Endothelial cell of umbilical vein (primary cell): ENCODE results near the gene RASAL2. TPM values are rescaled to one million over a fixed set of nuclear protein-coding genes. Genes with fewer than 3 reads are reported as not detected.

Experiments
- BruUV-seq: library from RNA; stranded (reverse); fragments of 400-500 nt; replicated peaks from 2 replicates; lab custom pipeline; 2021; lab: Mats Ljungman, UMichigan
- CTCF ChIA-PET: fragments of 300-600, 350-600 bp; sonication (Branson Sonifier 250); formaldehyde crosslinking; loops from one replicate; lab custom pipeline; 2021; ENCODE audit warnings: antibody characterized with exemption, inconsistent platforms; lab: Charles Lee
- POLR2A ChIA-PET: fragments of 300-600, 350-600 bp; sonication (Branson Sonifier 250); formaldehyde crosslinking; loops from one replicate; lab custom pipeline; 2021; ENCODE audit warnings: antibody characterized with exemption, inconsistent platforms; lab: Charles Lee
- DNase-seq: peaks from one replicate; pipeline ENCODE4 v3.0.0-alpha.2; 2011; ENCODE audit warnings: low read depth, low spot score
- FAIRE-seq: peaks from 2 replicates; lab custom pipeline; 2011; peaks lifted over from hg19 to GRCh38; lab: Jason Lieb, UNC
- H2AFZ ChIP-seq: 2 replicates; pipeline ENCODE4 v1.6.0; 2012; ENCODE audit warnings: low read depth, low read length, control low read depth, inconsistent platforms
- H3K27ac ChIP-seq: 2 replicates; pipeline ENCODE4 v1.5.1; 2011; ENCODE audit warnings: low read depth, mild to moderate bottlenecking, control low read depth, low read length, moderate library complexity; ENCODE audit not compliant: insufficient read depth
- H3K27me3 ChIP-seq, 2 experiments: 2 replicates each; pipeline versions ENCODE4 v1.6.0 to v1.6.1; 2011; ENCODE audit warnings: low read length in 2 of 2, mixed read lengths in 1 of 2; ENCODE audit not compliant: control insufficient read depth in 2 of 2, insufficient read depth in 2 of 2
- H3K36me3 ChIP-seq, 2 experiments: 2 replicates in 1 of 2; 3 replicates in 1 of 2; pipeline ENCODE4 v1.5.1; 2011; ENCODE audit warnings: low read length in 2 of 2, mild to moderate bottlenecking in 1 of 2, moderate library complexity in 1 of 2; ENCODE audit not compliant: control insufficient read depth in 2 of 2, insufficient read depth in 2 of 2; ENCODE audit errors: extremely low read depth in 1 of 2
- H3K4me1 ChIP-seq: 3 replicates; pipeline ENCODE4 v1.5.1; 2011; ENCODE audit warnings: mild to moderate bottlenecking, low read length; ENCODE audit not compliant: control insufficient read depth, insufficient read depth; ENCODE audit errors: extremely low read depth
- H3K4me2 ChIP-seq: 2 replicates; pipeline ENCODE4 v1.6.1; 2011; ENCODE audit warnings: low read length, control low read depth, mixed read lengths; ENCODE audit not compliant: insufficient read depth
- H3K4me3 ChIP-seq, 3 experiments: fragments of 200-600 bp in 1 of 3; sonication (generic), shearing (Covaris generic) in 1 of 3; replicated peaks in 1 of 3; 2 replicates each; pipeline ENCODE4 v1.5.1; 2011 to 2016; ENCODE audit warnings: control low read depth in 3 of 3, low read length in 3 of 3, mild to moderate bottlenecking in 2 of 3, inconsistent platforms in 1 of 3, low read depth in 1 of 3, moderate library complexity in 1 of 3; ENCODE audit not compliant: insufficient read depth in 1 of 3
- H3K79me2 ChIP-seq: 2 replicates; pipeline ENCODE4 v1.6.0; 2012; ENCODE audit warnings: low read length, inconsistent platforms; ENCODE audit not compliant: control insufficient read depth, insufficient read depth
- H3K9ac ChIP-seq: replicated peaks from 2 replicates; pipeline ENCODE3; 2011; ENCODE audit warnings: low read length, control low read depth; ENCODE audit not compliant: insufficient read depth; ENCODE audit errors: extremely low read depth
- H3K9me1 ChIP-seq: replicated peaks from 3 replicates; pipeline ENCODE4 v1.6.0; 2011; ENCODE audit warnings: mild to moderate bottlenecking, low read length; ENCODE audit not compliant: control insufficient read depth, insufficient read depth; ENCODE audit errors: extremely low read depth
- H3K9me3 ChIP-seq: replicated peaks from 2 replicates; pipeline ENCODE4 v1.5.1; 2012; ENCODE audit warnings: low read length, inconsistent platforms; ENCODE audit not compliant: control insufficient read depth, insufficient read depth
- H4K20me1 ChIP-seq: replicated peaks from 2 replicates; pipeline ENCODE3; 2011; ENCODE audit warnings: mild to moderate bottlenecking, low read length; ENCODE audit not compliant: control insufficient read depth, insufficient read depth; ENCODE audit errors: extremely low read depth
- EZH2 ChIP-seq: IDR thresholded peaks from 2 replicates; pipeline ENCODE4 v1.6.1; 2012; ENCODE audit warnings: borderline replicate concordance, low read depth, mild to moderate bottlenecking, moderate library complexity, low read length, inconsistent platforms; ENCODE audit not compliant: severe bottlenecking
- FOS ChIP-seq: IDR thresholded peaks from 2 replicates; pipeline ENCODE4 v1.6.1; 2011; ENCODE audit warnings: mild to moderate bottlenecking, low read length, moderate library complexity, borderline replicate concordance; ENCODE audit not compliant: insufficient read depth
- GATA2 ChIP-seq: IDR thresholded peaks from 2 replicates; pipeline ENCODE4 v1.7.0; 2011; ENCODE audit warnings: low read depth, mild to moderate bottlenecking, moderate library complexity, mixed read lengths, low read length; ENCODE audit not compliant: insufficient read length, insufficient read depth
- JUN ChIP-seq: IDR thresholded peaks from 2 replicates; pipeline ENCODE4 v1.6.1; 2011; ENCODE audit warnings: borderline replicate concordance, low read depth; ENCODE audit not compliant: insufficient read length, insufficient read depth
- MYC ChIP-seq: IDR thresholded peaks from one replicate; pipeline ENCODE4 v1.6.1; 2011; ENCODE audit warnings: mild to moderate bottlenecking, low read depth, low read length
- POLR2A ChIP-seq: IDR thresholded peaks from 2 replicates; pipeline ENCODE4 v1.6.1; 2012; ENCODE audit warnings: low read depth, mild to moderate bottlenecking, control low read depth, low read length
- POLR2AphosphoS5 ChIP-seq: IDR thresholded peaks from 2 replicates; pipeline ENCODE4 v1.6.1; 2012; ENCODE audit warnings: low read depth, mild to moderate bottlenecking, control low read depth, low read length, moderate library complexity; ENCODE audit not compliant: insufficient read depth
- dilution Hi-C: fragments of 300-500 bp; cut with MboI; formaldehyde crosslinking; loops from one replicate; pipeline ENCODE4 v1.15.0; 2019; ENCODE audit warnings: low sequenced_read_pairs; ENCODE audit not compliant: extremely low pct_ligation_motif_present
- intact Hi-C: fragments of 100-400 bp; cut with micrococcal nuclease; formaldehyde crosslinking; loops from one replicate; pipeline ENCODE4 v1.10.0; 2022
- polyA plus RNA-seq, 4 experiments: library from polyadenylated mRNA; depleted of rRNA in 3 of 4; stranded (reverse) in 3 of 4; unstranded in 1 of 4; fragments of >200 nt; gene quantifications; 2 replicates each; pipeline versions ENCODE4 v1.2.1 to v1.2.3, GENCODE V29; 2011 to 2012; ENCODE audit warnings: missing spikeins in 1 of 4
- total RNA-seq: library from RNA; stranded (reverse); gene quantifications from 2 replicates; pipeline ENCODE4 v1.2.3, GENCODE V29; 2021
- TF ChIP-seq, protein P1 (sequence below): IDR thresholded peaks from 2 replicates; pipeline ENCODE4 v1.6.1; 2011; ENCODE audit not compliant: insufficient read depth, insufficient read length
- TF ChIP-seq, protein P2 (sequence below), 2 donors: IDR thresholded peaks; 1 replicate in 1 of 2; 2 replicates in 1 of 2; pipeline ENCODE4 v1.5.1; 2011; ENCODE audit warnings: low read length in 2 of 2, mild to moderate bottlenecking in 2 of 2, moderate library complexity in 2 of 2, control low read depth in 1 of 2, inconsistent platforms in 1 of 2, low read depth in 1 of 2; ENCODE audit not compliant: insufficient read depth in 1 of 2; ENCODE audit errors: extremely low read depth in 1 of 2

Gene RASAL2
- total and polyA plus RNA-seq, 2 donors (not counting 3 experiments of a cell fraction or from before 2014, with no cell fraction given) = 12.5 to 15.5 TPM

DNA sequence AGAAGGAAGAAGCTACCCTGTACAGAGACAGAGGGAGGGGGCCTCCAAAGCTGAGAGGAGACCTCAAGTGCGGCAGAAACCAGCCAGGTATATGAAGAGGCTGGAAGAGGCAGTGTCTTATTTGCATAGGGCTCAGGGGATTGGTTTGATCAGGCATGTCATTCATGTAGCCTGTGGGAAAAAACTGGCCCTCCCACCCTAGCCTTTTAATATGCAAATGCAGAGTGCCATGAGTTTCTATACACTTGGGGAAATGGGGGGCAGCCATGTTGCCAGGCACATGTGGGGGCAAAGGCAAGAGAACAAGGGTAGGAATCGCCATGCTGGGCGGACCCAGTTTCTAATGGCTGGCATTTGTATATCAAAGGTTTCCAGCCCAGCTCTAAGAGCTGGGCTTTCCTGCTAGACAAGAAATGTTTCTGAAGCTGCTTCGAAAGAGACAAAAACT is 172.7 kb downstream of the RASAL2 start:
- no peak for DNase-seq
- no TSS peak for BruUV-seq
- intact Hi-C loops = loop anchor here (2.0 kb wide), 1 partner anchor 74 kb away; no protein-coding TSS in a partner anchor
- Histone ChIP-seq H3K27ac (no peak overlapping the region), H3K9ac (no peak overlapping the region), H3K4me1 (peaks cover 26% of the 10 kb centered on the region), H3K9me1 (no peaks in the 10 kb centered on the region), H3K4me2 (no peak overlapping the region), H3K9me3 (no peaks in the 10 kb centered on the region), H3K79me2 (no peaks in the 10 kb centered on the region), H3K27me3 (no peaks in the 10 kb centered on the region), H3K4me3 (no peak overlapping the region), H3K36me3 (no peaks in the 10 kb centered on the region), H2AFZ (no peak overlapping the region), H4K20me1 (no peaks in the 10 kb centered on the region)
- dilution Hi-C loops = no loop called here
- ChIA-PET CTCF (interaction anchor here (1.4 kb wide), 1 partner anchor 235 kb away, joined by 10 read pairs; no protein-coding TSS in a partner anchor), POLR2A (no interaction called here)
- no peak for FAIRE-seq
- TF ChIP-seq POLR2AphosphoS5 (no peak), EZH2 (no peak), POLR2A (no peak), GATA2 (no peak), FOS (no peak), JUN (no peak), MYC (no peak)
- TF ChIP-seq, protein P1, sequence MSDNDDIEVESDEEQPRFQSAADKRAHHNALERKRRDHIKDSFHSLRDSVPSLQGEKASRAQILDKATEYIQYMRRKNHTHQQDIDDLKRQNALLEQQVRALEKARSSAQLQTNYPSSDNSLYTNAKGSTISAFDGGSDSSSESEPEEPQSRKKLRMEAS = no peak
- TF ChIP-seq, protein P2, sequence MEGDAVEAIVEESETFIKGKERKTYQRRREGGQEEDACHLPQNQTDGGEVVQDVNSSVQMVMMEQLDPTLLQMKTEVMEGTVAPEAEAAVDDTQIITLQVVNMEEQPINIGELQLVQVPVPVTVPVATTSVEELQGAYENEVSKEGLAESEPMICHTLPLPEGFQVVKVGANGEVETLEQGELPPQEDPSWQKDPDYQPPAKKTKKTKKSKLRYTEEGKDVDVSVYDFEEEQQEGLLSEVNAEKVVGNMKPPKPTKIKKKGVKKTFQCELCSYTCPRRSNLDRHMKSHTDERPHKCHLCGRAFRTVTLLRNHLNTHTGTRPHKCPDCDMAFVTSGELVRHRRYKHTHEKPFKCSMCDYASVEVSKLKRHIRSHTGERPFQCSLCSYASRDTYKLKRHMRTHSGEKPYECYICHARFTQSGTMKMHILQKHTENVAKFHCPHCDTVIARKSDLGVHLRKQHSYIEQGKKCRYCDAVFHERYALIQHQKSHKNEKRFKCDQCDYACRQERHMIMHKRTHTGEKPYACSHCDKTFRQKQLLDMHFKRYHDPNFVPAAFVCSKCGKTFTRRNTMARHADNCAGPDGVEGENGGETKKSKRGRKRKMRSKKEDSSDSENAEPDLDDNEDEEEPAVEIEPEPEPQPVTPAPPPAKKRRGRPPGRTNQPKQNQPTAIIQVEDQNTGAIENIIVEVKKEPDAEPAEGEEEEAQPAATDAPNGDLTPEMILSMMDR (IDR thresholded peaks at IDR 0.05; ENCODE audit: extremely low read depth in 1 of 2, insufficient read depth in 1 of 2, low read depth in 1 of 2, low read length in 2 of 2) = no peak
